IMR-90 (cell line): ENCODE measurements around the gene PPP1R12B. TPM values are rescaled to one million over a fixed set of nuclear protein-coding genes. Genes with fewer than 3 reads are reported as not detected.

Source experiments
- ATAC-seq: fragments of 200-7000 bp; cut with Tn5 transposase; 2 replicates; pipeline ENCODE4 v1.9.1; 2020; ENCODE audit warnings: low read depth, mild to moderate bottlenecking, moderate library complexity
- BruUV-seq: library from RNA; stranded (reverse); fragments of 400-500 nt; replicated peaks from 2 replicates; lab custom pipeline; 2021; lab: Mats Ljungman, UMichigan
- CTCF ChIA-PET: fragments of 300-600 bp; formaldehyde crosslinking; extraction: SDS; loops from one replicate; lab custom pipeline; 2021; ENCODE audit warnings: antibody characterized with exemption; lab: Yijun Ruan, JAX
- POLR2A ChIA-PET: fragments of 300-600 bp; sonication (Branson Sonifier 250); formaldehyde crosslinking; loops from one replicate; lab custom pipeline; 2022; ENCODE audit warnings: antibody characterized with exemption; ENCODE audit not compliant: unreplicated experiment; lab: Charles Lee
- DNase-seq: peaks from one replicate; pipeline ENCODE4 v3.0.0; 2013
- H2AFZ ChIP-seq: replicated peaks from 2 replicates; pipeline ENCODE3; 2013; ENCODE audit warnings: low read length, mild to moderate bottlenecking; ENCODE audit not compliant: poor library complexity
- H2AK5ac ChIP-seq: 2 replicates; pipeline ENCODE4 v1.6.1; 2013; ENCODE audit warnings: low read depth, low read length, inconsistent platforms
- H2AK9ac ChIP-seq: replicated peaks from 2 replicates; pipeline ENCODE3; 2013; ENCODE audit warnings: mild to moderate bottlenecking, low read depth, low read length, moderate library complexity; ENCODE audit not compliant: poor library complexity
- H2BK120ac ChIP-seq: 2 replicates; pipeline ENCODE4 v1.6.1; 2013; ENCODE audit warnings: low read depth, low read length, inconsistent platforms
- H2BK15ac ChIP-seq: 3 replicates; pipeline ENCODE4 v1.6.1; 2013; ENCODE audit warnings: low read depth, low read length, inconsistent platforms
- H2BK20ac ChIP-seq: 2 replicates; pipeline ENCODE4 v1.6.1; 2013; ENCODE audit warnings: low read depth, mild to moderate bottlenecking, inconsistent platforms, low read length, moderate library complexity
- H2BK5ac ChIP-seq: 2 replicates; pipeline ENCODE4 v1.6.1; 2013; ENCODE audit warnings: mild to moderate bottlenecking, low read depth, low read length, inconsistent platforms; ENCODE audit not compliant: poor library complexity, severe bottlenecking
- H3K14ac ChIP-seq: replicated peaks from 2 replicates; pipeline ENCODE4 v1.6.1; 2013; ENCODE audit warnings: low read depth, low read length, inconsistent platforms
- H3K18ac ChIP-seq: 2 replicates; pipeline ENCODE4 v1.6.1; 2013; ENCODE audit warnings: low read depth, low read length, control low read depth
- H3K23ac ChIP-seq: 2 replicates; pipeline ENCODE4 v1.6.1; 2013; ENCODE audit warnings: low read depth, low read length, inconsistent platforms
- H3K27ac ChIP-seq: 2 replicates; pipeline ENCODE4 v1.5.1; 2013; ENCODE audit warnings: mild to moderate bottlenecking, control low read depth, low read length; ENCODE audit not compliant: insufficient read depth
- H3K27me3 ChIP-seq: 2 replicates; pipeline ENCODE4 v1.6.1; 2013; ENCODE audit warnings: low read length; ENCODE audit not compliant: control insufficient read depth, insufficient read depth
- H3K36me3 ChIP-seq: 2 replicates; pipeline ENCODE4 v1.6.1; 2013; ENCODE audit warnings: low read length, mixed read lengths; ENCODE audit not compliant: control insufficient read depth, insufficient read depth
- H3K4ac ChIP-seq: 2 replicates; pipeline ENCODE4 v1.6.1; 2013; ENCODE audit warnings: low read depth, low read length, inconsistent platforms
- H3K4me1 ChIP-seq: 2 replicates; pipeline ENCODE4 v1.6.1; 2013; ENCODE audit warnings: low read length, mixed read lengths; ENCODE audit not compliant: control insufficient read depth, insufficient read depth
- H3K4me2 ChIP-seq: 2 replicates; pipeline ENCODE4 v1.6.1; 2013; ENCODE audit warnings: low read depth, mild to moderate bottlenecking, control low read depth, low read length, moderate library complexity
- H3K4me3 ChIP-seq: 2 replicates; pipeline ENCODE4 v1.5.1; 2013; ENCODE audit warnings: low read depth, mild to moderate bottlenecking, control low read depth, low read length, moderate library complexity; ENCODE audit not compliant: insufficient read depth
- H3K56ac ChIP-seq: 2 replicates; pipeline ENCODE4 v1.6.1; 2013; ENCODE audit warnings: low read length, inconsistent platforms; ENCODE audit not compliant: insufficient read depth; ENCODE audit errors: extremely low read depth
- H3K79me1 ChIP-seq, 2 experiments: 2 replicates each; pipeline ENCODE4 v1.6.1; 2013; ENCODE audit warnings: low read length in 2 of 2, inconsistent platforms in 1 of 2, low read depth in 1 of 2
- H3K9ac ChIP-seq: 2 replicates; pipeline ENCODE4 v1.6.1; 2013; ENCODE audit warnings: low read depth, low read length, control low read depth
- H3K9me1 ChIP-seq: 2 replicates; pipeline ENCODE4 v1.6.1; 2013; ENCODE audit warnings: low read length, inconsistent platforms; ENCODE audit not compliant: insufficient read depth
- H3K9me3 ChIP-seq: 2 replicates; pipeline ENCODE4 v1.6.1; 2013; ENCODE audit warnings: low read length; ENCODE audit not compliant: control insufficient read depth, insufficient read depth
- H4K20me1 ChIP-seq: 2 replicates; pipeline ENCODE4 v1.6.1; 2013; ENCODE audit warnings: low read length, inconsistent platforms; ENCODE audit not compliant: insufficient read depth
- H4K5ac ChIP-seq: 2 replicates; pipeline ENCODE4 v1.6.1; 2013; ENCODE audit warnings: mild to moderate bottlenecking, low read depth, low read length, control low read depth
- H4K8ac ChIP-seq, 2 experiments: 2 replicates each; pipeline ENCODE4 v1.6.1; 2013; ENCODE audit warnings: low read depth in 2 of 2, low read length in 2 of 2, control low read depth in 1 of 2, inconsistent platforms in 1 of 2
- H4K91ac ChIP-seq: 2 replicates; pipeline ENCODE4 v1.6.1; 2013; ENCODE audit warnings: low read depth, low read length, inconsistent platforms; ENCODE audit not compliant: insufficient read depth
- BHLHE40 ChIP-seq: fragments of 150-350 bp; IDR thresholded peaks from 2 replicates; pipeline ENCODE4 v1.6.1; 2016; ENCODE audit warnings: mild to moderate bottlenecking, low read depth, low read length
- CEBPB ChIP-seq: IDR thresholded peaks from 2 replicates; pipeline ENCODE4 v1.6.1; 2012; ENCODE audit warnings: low read depth, low read length, improper control_type of control experiment
- CHD1 ChIP-seq: IDR thresholded peaks from 2 replicates; pipeline ENCODE4 v1.6.1; 2012; ENCODE audit warnings: low read depth, low read length, improper control_type of control experiment
- CTCF ChIP-seq: conservative IDR thresholded peaks from 2 replicates; pipeline ENCODE4 v1.5.1; 2012; ENCODE audit warnings: mild to moderate bottlenecking, low read depth, low read length, improper control_type of control experiment
- ELK1 ChIP-seq: fragments of 150-350 bp; IDR thresholded peaks from 2 replicates; pipeline ENCODE4 v1.6.1; 2016; ENCODE audit warnings: low read depth, mild to moderate bottlenecking, low read length, moderate library complexity, borderline replicate concordance
- FOS ChIP-seq: fragments of 150-350 bp; IDR thresholded peaks from 2 replicates; pipeline ENCODE4 v1.6.1; 2016; ENCODE audit warnings: low read depth, low read length
- MAFK ChIP-seq: IDR thresholded peaks from 2 replicates; pipeline ENCODE4 v1.6.1; 2012; ENCODE audit warnings: low read depth, low read length, improper control_type of control experiment
- MAZ ChIP-seq: IDR thresholded peaks from 2 replicates; pipeline ENCODE4 v1.6.1; 2012; ENCODE audit warnings: low read depth, mild to moderate bottlenecking, low read length, improper control_type of control experiment, moderate library complexity, borderline replicate concordance
- MXI1 ChIP-seq: IDR thresholded peaks from 2 replicates; pipeline ENCODE4 v1.6.1; 2012; ENCODE audit warnings: low read depth, mild to moderate bottlenecking, low read length, moderate library complexity, borderline replicate concordance
- NFE2L2 ChIP-seq: fragments of 150-350 bp; IDR thresholded peaks from 2 replicates; pipeline ENCODE4 v1.6.1; 2016; ENCODE audit warnings: low read depth, mild to moderate bottlenecking, low read length
- POLR2A ChIP-seq: IDR thresholded peaks from 2 replicates; pipeline ENCODE4 v1.6.1; 2012; ENCODE audit warnings: mild to moderate bottlenecking, low read depth, low read length
- RAD21 ChIP-seq: IDR thresholded peaks from 2 replicates; pipeline ENCODE4 v1.6.1; 2012; ENCODE audit warnings: low read length, improper control_type of control experiment
- RCOR1 ChIP-seq: IDR thresholded peaks from 2 replicates; pipeline ENCODE4 v1.6.1; 2012; ENCODE audit warnings: mild to moderate bottlenecking, low read length, improper control_type of control experiment; ENCODE audit not compliant: insufficient replicate concordance
- RFX5 ChIP-seq: IDR thresholded peaks from 2 replicates; pipeline ENCODE4 v1.8.0; 2012; ENCODE audit warnings: low read depth, mild to moderate bottlenecking, low read length, moderate library complexity
- SMC3 ChIP-seq: fragments of 150-350 bp; IDR thresholded peaks from 2 replicates; pipeline ENCODE4 v1.6.1; 2016; ENCODE audit warnings: low read depth, mild to moderate bottlenecking, antibody characterized with exemption, low read length, moderate library complexity
- USF2 ChIP-seq: fragments of 150-350 bp; IDR thresholded peaks from 2 replicates; pipeline ENCODE4 v1.6.1; 2017; ENCODE audit warnings: mild to moderate bottlenecking, antibody characterized with exemption, low read length, low read depth
- dilution Hi-C: fragments of 300-500 bp; cut with HindIII; formaldehyde crosslinking; loops from one replicate; pipeline ENCODE4 v1.14.3; 2018; ENCODE audit warnings: low sequenced_read_pairs; ENCODE audit not compliant: unreplicated experiment
- in situ Hi-C: fragments of 300-500 bp; cut with MboI; formaldehyde crosslinking; loops from 3 replicates; pipeline ENCODE4 v1.14.3; 2019; ENCODE audit warnings: low sequenced_read_pairs, inconsistent platforms, mixed read lengths
- intact Hi-C: fragments of 100-400 bp; cut with micrococcal nuclease; formaldehyde crosslinking; loops from 2 replicates; pipeline ENCODE4 v1.10.0; 2022
- polyA plus RNA-seq, 3 experiments: library from polyadenylated mRNA; depleted of rRNA; stranded (reverse); fragments of >200 nt; gene quantifications; 2 replicates each; pipeline ENCODE4 v1.2.3, GENCODE V29; 2012; ENCODE audit warnings: low replicate concordance in 1 of 3
- total RNA-seq: library from RNA; depleted of rRNA; stranded (reverse); fragments of >200 nt; gene quantifications from 2 replicates; pipeline ENCODE4 v1.2.3, GENCODE V29; 2012

The PPP1R12B gene
- total and polyA plus RNA-seq, 2 of the 4 experiments (the other 2 are of a cell fraction) = 8.5 to 12.0 TPM

- Histone ChIP-seq H4K20me1 (peaks cover 4% of the 10 kb centered on the region; the same call in 1 of the 2 replicates), H2BK5ac (no peak overlapping the region), H2AK5ac (no peak overlapping the region), H3K27me3 (peaks cover 57% of the 10 kb centered on the region), H4K91ac (no peak overlapping the region), H3K9me1 (no peaks in the 10 kb centered on the region), H3K9me3 (no peaks in the 10 kb centered on the region), H3K4me3 (no peak overlapping the region), H2BK20ac (no peak overlapping the region), H4K5ac (no peak overlapping the region), H3K9ac (no peak overlapping the region), H2BK120ac (no peak overlapping the region), H4K8ac (no peak overlapping the region), H3K27ac (no peak overlapping the region), H2BK15ac (no peak overlapping the region), H3K36me3 (no peaks in the 10 kb centered on the region), H3K56ac (no peak overlapping the region), H3K79me1 (no peaks in the 10 kb centered on the region), H3K14ac (no peak overlapping the region), H2AK9ac (no peak overlapping the region), H3K23ac (no peak overlapping the region), H3K4ac (no peak overlapping the region), H3K18ac (no peak overlapping the region), H2AFZ (no peak overlapping the region), H3K4me1 (no peaks in the 10 kb centered on the region), H3K4me2 (no peak overlapping the region)
- no peak for TF ChIP-seq USF2
- TF ChIP-seq RFX5 = no peak
- TF ChIP-seq RCOR1 = no peak
- TF ChIP-seq RAD21 = no peak
- no peak for TF ChIP-seq MXI1
- no peak for TF ChIP-seq BHLHE40
- TF ChIP-seq MAFK = no peak
- TF ChIP-seq CTCF = no peak
- TF ChIP-seq CHD1 = no peak
- TF ChIP-seq CEBPB = no peak
- no peak for TF ChIP-seq ELK1
- TF ChIP-seq SMC3 = no peak
- TF ChIP-seq FOS = no peak
- TF ChIP-seq POLR2A = no peak
- no peak for TF ChIP-seq MAZ
- no peak for TF ChIP-seq NFE2L2
- CTCF ChIA-PET = interaction anchor here (0.6 to 3.0 kb wide), 7 partner anchors 8 to 548 kb away, joined by 4 to 18 read pairs (median 5); partner anchors contain the start of gene LGR6
- DNase-seq = no peak
- dilution Hi-C loops (no loop called here), in situ Hi-C loops (no loop called here), intact Hi-C loops (no loop called here)
- BruUV-seq = no TSS peak
- POLR2A ChIA-PET = no interaction called here
- ATAC-seq = no peak
These were observed 32.3 kb upstream of the PPP1R12B start for GRCh38 chr1:202316186-202316585.
